GM10847 (cell line): ENCODE data around the gene CLCA2.

Experiments
- POLR2A ChIP-seq: IDR thresholded peaks from 2 replicates; pipeline ENCODE4 v1.6.1; 2011; ENCODE audit not compliant: insufficient read length; ENCODE audit errors: extremely low read depth

Gene CLCA2, protein sequence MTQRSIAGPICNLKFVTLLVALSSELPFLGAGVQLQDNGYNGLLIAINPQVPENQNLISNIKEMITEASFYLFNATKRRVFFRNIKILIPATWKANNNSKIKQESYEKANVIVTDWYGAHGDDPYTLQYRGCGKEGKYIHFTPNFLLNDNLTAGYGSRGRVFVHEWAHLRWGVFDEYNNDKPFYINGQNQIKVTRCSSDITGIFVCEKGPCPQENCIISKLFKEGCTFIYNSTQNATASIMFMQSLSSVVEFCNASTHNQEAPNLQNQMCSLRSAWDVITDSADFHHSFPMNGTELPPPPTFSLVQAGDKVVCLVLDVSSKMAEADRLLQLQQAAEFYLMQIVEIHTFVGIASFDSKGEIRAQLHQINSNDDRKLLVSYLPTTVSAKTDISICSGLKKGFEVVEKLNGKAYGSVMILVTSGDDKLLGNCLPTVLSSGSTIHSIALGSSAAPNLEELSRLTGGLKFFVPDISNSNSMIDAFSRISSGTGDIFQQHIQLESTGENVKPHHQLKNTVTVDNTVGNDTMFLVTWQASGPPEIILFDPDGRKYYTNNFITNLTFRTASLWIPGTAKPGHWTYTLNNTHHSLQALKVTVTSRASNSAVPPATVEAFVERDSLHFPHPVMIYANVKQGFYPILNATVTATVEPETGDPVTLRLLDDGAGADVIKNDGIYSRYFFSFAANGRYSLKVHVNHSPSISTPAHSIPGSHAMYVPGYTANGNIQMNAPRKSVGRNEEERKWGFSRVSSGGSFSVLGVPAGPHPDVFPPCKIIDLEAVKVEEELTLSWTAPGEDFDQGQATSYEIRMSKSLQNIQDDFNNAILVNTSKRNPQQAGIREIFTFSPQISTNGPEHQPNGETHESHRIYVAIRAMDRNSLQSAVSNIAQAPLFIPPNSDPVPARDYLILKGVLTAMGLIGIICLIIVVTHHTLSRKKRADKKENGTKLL

DNA sequence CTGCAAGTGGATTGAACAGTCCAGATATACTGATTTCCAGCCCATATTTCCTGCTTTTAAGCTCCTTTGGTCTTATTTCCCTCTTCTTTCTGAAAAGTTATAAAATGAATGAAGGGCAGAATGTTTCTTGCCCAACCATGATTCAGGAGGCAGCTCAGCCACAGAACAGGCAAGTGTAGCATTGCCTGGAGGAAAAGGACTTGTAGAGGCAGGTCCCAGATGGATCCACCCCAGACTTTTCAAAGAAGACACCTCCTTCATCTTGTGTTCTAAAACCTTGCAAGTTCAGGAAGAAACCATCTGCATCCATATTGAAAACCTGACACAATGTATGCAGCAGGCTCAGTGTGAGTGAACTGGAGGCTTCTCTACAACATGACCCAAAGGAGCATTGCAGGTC, at the start of gene CLCA2:
CLCA2 (plus strand) TSS at position 299 of the 400 bp plus-strand sequence; CDS start at position 376, 77 bp downstream.
- no peak for TF ChIP-seq POLR2A

DNA sequence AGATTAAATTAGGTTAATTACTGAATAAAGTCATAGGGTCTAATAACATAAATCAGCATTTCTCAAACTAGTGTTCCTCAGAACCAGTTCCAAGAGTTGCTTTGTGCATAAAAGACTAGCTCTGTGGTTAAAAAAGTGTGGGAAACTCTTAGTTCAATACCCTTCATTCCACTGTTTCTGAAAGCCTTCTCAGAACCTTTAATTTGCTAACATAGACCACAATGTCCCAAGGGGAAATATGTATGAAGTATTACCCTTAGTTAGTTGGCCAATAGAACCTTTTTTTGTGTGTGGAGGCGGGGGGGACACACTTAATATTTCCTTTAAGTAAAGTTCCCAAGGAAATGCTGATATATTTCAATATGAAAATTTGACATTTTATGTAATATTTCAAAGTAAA, 48.3 kb upstream of the CLCA2 start:
- no peak for TF ChIP-seq POLR2A

- no peak for TF ChIP-seq POLR2A
Measured at GRCh38 chr1:86377341-86377740, 46.6 kb upstream of the CLCA2 start.

GRCh38 chr1:86378813-86379212, 45.2 kb upstream of the CLCA2 start:
- no peak for TF ChIP-seq POLR2A

GRCh38 chr1:86380257-86380861, 43.6 kb upstream of the CLCA2 start:
- TF ChIP-seq POLR2A = no peak

- TF ChIP-seq POLR2A = no peak
Measured at GRCh38 chr1:86381223-86381622, 42.7 kb upstream of the CLCA2 start.

GRCh38 chr1:86382878-86383277, 41.1 kb upstream of the CLCA2 start:
- TF ChIP-seq POLR2A = no peak

DNA sequence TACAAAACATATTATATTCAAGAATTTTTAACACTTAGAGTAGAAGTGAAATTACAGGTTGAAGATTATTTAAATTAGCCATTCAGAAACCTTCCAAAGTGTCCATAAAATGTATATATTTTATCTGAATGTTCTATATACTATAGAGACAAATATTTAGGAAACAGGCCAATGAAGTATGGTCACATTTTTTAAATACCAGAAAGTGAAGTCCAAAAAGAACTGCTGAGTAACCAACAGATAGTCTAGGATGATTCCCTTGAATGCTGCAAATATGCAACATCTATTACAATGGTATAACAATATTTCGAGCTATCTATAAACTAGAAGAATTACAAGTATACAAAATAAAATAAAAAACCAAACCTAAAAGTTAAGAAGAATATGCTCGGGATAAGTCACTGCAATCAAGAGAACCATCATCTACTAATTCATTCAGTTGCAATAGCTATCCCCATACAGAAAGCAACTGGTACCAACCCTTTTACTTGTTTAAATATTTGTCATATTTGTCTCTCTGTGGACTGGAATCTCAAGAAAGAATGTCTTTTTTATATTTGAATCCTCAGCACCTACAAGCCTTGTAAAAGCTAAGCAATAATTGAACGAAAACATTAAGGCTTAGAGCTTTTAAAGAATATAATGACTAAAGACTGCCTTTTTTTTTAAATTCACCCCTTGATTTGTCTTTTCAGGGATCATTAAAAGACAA, 35.9 kb upstream of the CLCA2 start:
- no peak for TF ChIP-seq POLR2A

- no peak for TF ChIP-seq POLR2A
Measured at GRCh38 chr1:86388777-86389176, 35.2 kb upstream of the CLCA2 start.

- TF ChIP-seq POLR2A = no peak
Measured at GRCh38 chr1:86389307-86389706, 34.7 kb upstream of the CLCA2 start.

DNA sequence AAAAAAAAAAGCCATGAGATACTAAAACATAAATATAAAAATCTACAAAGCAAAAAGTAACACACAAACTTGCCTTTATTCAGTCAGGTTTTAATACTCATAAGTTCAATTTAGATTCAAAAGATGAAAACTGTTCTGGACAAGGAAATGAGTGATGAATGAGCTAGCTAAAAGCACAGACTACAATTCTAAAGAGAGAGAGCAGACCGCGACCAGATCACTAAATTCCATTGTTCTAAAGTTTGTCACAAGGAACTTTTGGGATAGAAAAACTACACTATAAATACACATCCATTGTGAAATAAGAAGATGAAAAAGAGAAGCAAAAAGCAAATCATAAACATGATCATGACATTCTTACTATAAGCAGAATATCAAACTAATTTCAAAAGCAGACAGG, 29.6 kb upstream of the CLCA2 start:
- no peak for TF ChIP-seq POLR2A

GRCh38 chr1:86395751-86396497, 28.0 kb upstream of the CLCA2 start, which contains the start of gene ODF2L:
ODF2L (minus strand) TSS chr1:86396323; CDS start chr1:86387027, 9,296 bp downstream.
- TF ChIP-seq POLR2A = no peak

- no peak for TF ChIP-seq POLR2A
Measured at GRCh38 chr1:86396498-86396890, 27.5 kb upstream of the CLCA2 start.

GRCh38 chr1:86409416-86410021, 14.5 kb upstream of the CLCA2 start:
- no peak for TF ChIP-seq POLR2A
